ENCODE results near the gene RASGRP3. TPM values are rescaled to one million over a fixed set of nuclear protein-coding genes. Genes with fewer than 3 reads are reported as not detected.

RASGRP3 gene
- total and polyA plus RNA-seq, 9 of the 15 experiments (the other 6 are each of a cell fraction or from before 2014, with no cell fraction given): 0.18 to 1.7 (median 1.2) TPM

- ChIA-PET POLR2A (no interaction called here), CTCF (ENCODE audit: low intra/inter-chr PET ratio) (no interaction called here)
- ATAC-seq (no peak), FAIRE-seq (no peak), DNase-seq (ENCODE audit: extremely low read depth in 1 of 4, low spot score in 3 of 4) (no peak)
- Histone ChIP-seq H3K9me1 (ENCODE audit: control insufficient read depth, insufficient read depth, low read length) (no peaks in the 10 kb centered on the region), H3K4me2 (ENCODE audit: insufficient read depth, low read length) (no peak overlapping the region), H3K36me3 (ENCODE audit: control insufficient read depth, insufficient read depth, low read length) (no peaks in the 10 kb centered on the region), H3K4me1 (replicated peaks in 1 of 2; ENCODE audit: control insufficient read depth in 2 of 2, insufficient read depth in 2 of 2, low read length in 2 of 2) (peaks cover 0 to 8% of the 10 kb centered on the region in 2 experiments; a peak in 1 of 5 replicates), H3K9ac (ENCODE audit: insufficient read depth in 1 of 2, low read depth in 2 of 2, low read length in 2 of 2) (no peak overlapping the region), H3K27me3 (ENCODE audit: control insufficient read depth in 2 of 2, insufficient read depth in 2 of 2, low read length in 2 of 2) (no peaks in the 10 kb centered on the region), H3K9me3 (replicated peaks; ENCODE audit: control insufficient read depth, insufficient read depth, low read depth, low read length) (no peaks in the 10 kb centered on the region), H3K4me3 (no peak overlapping the region), H3K27ac (ENCODE audit: extremely low read depth, low read depth, low read length) (no peak overlapping the region), H2AFZ (ENCODE audit: low read depth, low read length) (no peak overlapping the region), H3K79me2 (ENCODE audit: control insufficient read depth, insufficient read depth, low read length) (peaks cover 18% of the 10 kb centered on the region), H4K20me1 (replicated peaks; ENCODE audit: control insufficient read depth, insufficient read depth, low read length) (no peaks in the 10 kb centered on the region)
- in situ Hi-C loops (cut with MboI) (no loop called here), intact Hi-C loops (cut with micrococcal nuclease) (no loop called here)
- 9% methylated on average over 6 of the region's 6 CpGs for WGBS (ENCODE audit: insufficient coverage, low coverage, missing lambda C conversion rate)
- BruUV-seq (replicated peaks): no TSS peak
- TF ChIP-seq WHSC1 (IDR thresholded peaks at IDR 0.05; ENCODE audit: low read length) (no peak), NFXL1 (CRISPR knock-in tag; IDR thresholded peaks at IDR 0.05) (no peak), HNRNPLL (IDR thresholded peaks at IDR 0.05; ENCODE audit: low read depth, low read length, poor library complexity, severe bottlenecking) (no peak), ZNF696 (CRISPR knock-in tag; conservative IDR thresholded peaks at IDR 0.05) (no peak), EP300 (IDR thresholded peaks at IDR 0.05; ENCODE audit: low read length) (no peak), ZNF282 (CRISPR knock-in tag; IDR thresholded peaks at IDR 0.05) (no peak), PRDM10 (IDR thresholded peaks at IDR 0.05; ENCODE audit: partially characterized antibody) (no peak), ERF (CRISPR knock-in tag; IDR thresholded peaks at IDR 0.05) (no peak)
- TF ChIP-seq, protein P1, sequence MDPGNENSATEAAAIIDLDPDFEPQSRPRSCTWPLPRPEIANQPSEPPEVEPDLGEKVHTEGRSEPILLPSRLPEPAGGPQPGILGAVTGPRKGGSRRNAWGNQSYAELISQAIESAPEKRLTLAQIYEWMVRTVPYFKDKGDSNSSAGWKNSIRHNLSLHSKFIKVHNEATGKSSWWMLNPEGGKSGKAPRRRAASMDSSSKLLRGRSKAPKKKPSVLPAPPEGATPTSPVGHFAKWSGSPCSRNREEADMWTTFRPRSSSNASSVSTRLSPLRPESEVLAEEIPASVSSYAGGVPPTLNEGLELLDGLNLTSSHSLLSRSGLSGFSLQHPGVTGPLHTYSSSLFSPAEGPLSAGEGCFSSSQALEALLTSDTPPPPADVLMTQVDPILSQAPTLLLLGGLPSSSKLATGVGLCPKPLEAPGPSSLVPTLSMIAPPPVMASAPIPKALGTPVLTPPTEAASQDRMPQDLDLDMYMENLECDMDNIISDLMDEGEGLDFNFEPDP (CRISPR knock-in tag; IDR thresholded peaks at IDR 0.05): no peak
- TF ChIP-seq, protein P2, sequence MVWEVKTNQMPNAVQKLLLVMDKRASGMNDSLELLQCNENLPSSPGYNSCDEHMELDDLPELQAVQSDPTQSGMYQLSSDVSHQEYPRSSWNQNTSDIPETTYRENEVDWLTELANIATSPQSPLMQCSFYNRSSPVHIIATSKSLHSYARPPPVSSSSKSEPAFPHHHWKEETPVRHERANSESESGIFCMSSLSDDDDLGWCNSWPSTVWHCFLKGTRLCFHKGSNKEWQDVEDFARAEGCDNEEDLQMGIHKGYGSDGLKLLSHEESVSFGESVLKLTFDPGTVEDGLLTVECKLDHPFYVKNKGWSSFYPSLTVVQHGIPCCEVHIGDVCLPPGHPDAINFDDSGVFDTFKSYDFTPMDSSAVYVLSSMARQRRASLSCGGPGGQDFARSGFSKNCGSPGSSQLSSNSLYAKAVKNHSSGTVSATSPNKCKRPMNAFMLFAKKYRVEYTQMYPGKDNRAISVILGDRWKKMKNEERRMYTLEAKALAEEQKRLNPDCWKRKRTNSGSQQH (CRISPR knock-in tag; IDR thresholded peaks at IDR 0.05): no peak
- TF ChIP-seq, protein P3, sequence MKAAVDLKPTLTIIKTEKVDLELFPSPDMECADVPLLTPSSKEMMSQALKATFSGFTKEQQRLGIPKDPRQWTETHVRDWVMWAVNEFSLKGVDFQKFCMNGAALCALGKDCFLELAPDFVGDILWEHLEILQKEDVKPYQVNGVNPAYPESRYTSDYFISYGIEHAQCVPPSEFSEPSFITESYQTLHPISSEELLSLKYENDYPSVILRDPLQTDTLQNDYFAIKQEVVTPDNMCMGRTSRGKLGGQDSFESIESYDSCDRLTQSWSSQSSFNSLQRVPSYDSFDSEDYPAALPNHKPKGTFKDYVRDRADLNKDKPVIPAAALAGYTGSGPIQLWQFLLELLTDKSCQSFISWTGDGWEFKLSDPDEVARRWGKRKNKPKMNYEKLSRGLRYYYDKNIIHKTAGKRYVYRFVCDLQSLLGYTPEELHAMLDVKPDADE (conservative IDR thresholded peaks at IDR 0.05; ENCODE audit: control insufficient read depth, low read depth, low read length): no peak
Observed at GRCh38 chr2:33602201-33602830, 125.9 kb downstream of the RASGRP3 start.

All from K562 (cell line).